HG03558 (cell line): ENCODE measurements around the gene CINP.
A peak's percentile ranks its signal among the peaks of the same experiment; 100 is the strongest.
"Not testable (repeated sequence)": the region's sequence is repeated elsewhere in the genome, so short reads cannot be mapped to it uniquely, and the experiment has no call there.

ENCODE experiments used
- ATAC-seq: cut with Tn5 transposase; IDR thresholded peaks from one replicate; pipeline ENCODE4 v1.9.1; 2021; ENCODE audit warnings: moderate number of reproducible peaks; ENCODE audit not compliant: unreplicated experiment; ENCODE audit errors: extremely low read depth

CINP gene

DNA sequence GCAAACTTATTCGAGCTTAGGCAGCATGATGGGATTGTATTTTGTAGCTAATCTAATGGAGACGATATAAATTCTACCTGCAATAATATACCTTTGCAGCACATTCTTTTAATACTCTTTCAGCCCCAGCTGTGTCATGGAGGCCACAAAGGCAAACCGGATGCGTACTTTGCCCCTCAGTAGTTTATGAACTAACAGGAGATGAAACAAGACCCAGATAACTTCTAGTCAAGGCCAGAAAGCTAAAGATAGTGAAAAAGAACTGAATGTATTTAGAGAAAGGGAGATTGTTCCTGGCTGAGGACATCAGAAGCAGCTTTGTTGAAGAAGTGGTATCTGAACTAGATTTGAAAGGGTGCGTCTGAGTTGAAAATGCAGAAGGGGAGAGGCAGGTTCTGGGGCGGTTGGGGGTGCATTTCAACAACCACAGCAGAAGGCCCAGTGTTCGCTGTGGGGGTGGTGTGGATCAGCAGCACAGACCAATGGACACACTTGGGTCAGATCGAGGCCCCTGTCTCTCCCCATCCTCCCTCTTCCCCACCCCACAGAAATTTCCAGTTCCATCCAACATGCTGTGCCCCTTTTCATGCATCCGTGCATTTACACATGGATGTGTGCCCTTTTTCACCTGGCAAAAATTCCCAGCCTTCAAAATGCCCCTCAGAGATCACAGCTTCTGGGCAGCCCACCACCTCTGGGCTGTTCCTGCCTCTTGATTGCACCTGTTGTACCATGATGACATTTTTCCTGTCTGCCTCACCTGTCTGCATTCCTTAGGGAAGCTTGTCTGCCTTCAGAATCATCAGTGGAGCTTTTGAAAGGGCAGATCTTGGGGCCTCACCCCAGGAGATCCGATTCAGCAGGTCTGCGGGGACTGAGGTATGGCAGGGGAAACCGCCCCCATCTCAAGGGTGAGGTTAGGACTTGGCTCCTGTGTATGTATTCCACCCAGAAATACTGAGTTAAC, 41.0 kb downstream of the CINP start:
- no peak for ATAC-seq

DNA sequence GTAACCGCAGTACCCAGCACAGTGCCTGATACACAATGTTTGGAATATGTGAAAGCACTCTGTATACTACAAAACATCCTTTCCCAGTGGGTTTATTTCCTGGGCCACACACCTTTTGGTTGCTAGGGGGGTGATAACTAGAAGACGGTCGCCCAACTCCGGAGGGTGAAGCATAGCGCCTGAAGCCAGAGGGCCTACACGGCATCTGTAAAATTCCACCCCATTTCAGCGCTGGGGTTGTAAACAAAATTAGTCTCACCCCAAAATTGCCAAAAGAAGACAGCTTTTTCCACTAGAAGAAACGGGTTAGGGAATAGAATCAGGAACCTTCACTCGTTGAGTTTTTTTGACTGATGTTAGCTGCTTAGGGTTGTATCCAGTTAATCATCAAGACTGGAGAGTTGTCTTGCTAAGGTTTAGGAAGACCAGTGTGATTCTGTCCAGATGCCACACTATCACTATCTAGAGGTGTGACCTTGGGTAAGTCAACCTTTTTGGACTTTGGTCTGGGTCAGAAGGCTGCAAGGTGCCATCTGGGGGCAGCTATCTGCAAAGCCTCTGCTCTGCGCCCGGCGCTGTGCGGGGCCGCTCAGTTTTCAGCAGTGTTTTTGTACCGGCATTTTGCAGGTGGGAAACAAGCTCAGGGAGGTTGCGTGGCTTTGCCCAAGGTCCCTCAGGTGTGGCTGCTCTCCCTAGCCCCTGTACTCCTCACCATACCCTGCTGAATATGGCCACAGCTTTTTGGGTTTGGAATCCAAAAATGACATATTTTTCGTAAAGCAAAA, 41.8 kb downstream of the CINP start:
- no peak for ATAC-seq

DNA sequence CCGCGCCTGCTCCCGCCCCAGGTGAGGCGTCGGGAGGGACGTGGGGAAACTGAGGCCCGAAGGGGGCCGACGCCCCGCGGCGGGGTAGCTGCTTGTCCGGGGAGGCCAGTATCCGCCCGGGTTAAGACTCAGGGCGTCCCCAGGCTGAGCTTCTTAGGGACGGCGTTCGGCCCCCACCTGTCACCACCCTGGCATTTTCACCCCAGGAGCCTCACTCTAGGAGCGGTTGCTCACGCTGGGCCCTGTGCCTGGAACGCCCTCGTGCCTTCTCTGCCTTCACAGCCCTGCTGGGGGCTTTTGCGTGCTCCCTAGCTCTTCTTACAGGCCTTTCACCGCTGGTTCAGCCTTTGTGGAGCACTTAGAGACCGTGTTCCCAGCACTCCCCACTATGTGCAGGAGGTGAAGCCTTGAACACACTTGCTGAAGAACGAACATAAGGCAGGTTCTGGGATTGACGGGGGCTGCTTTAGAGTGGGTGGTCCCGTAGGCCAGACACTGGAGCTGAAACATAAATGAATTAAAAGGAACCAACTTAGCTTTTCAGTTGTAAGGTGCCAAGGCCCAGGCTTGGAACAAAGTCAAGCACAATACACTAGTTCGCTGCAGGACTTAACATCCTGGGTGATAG, 42.5 kb downstream of the CINP start:
- ATAC-seq, result no peak

DNA sequence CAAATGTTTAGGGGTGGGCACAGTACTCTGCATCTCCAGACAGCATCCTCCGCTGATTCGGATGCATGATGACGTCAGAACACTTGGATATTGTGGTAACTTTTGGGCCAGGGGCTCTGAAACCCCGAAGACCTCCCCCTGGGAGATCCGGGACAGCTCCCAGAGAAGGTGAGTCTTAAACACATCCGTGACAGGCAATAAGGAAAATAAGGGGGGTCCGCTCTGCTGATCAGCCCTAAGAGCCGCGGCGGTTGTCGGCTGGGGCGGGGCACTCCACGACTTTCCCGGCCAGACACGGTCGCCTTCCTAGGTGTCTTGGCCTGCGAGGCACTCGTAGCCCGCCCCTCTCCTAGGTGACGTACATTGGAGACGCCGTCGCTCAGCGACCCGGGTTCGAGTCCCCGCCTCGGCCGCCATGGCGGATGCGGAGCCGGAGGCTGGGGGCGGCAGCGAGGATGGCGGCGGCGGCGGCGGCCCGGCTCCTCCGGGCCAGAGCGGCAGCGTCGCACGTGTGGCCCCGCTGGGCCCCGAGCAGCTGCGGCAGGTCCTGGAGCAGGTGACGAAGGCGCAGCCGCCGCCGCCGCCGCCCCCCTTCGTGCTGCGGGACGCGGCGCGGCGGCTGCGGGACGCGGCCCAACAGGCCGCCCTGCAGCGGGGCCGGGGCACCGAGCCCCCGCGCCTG, 43.2 kb downstream of the CINP start, which contains the start of gene ZNF839:
Gene ZNF839, plus strand, starts transcription at position 396 of the 682 bp plus-strand sequence. Its CDS starts 20 bp downstream, at position 416.
- peak; percentile 38 for ATAC-seq

DNA sequence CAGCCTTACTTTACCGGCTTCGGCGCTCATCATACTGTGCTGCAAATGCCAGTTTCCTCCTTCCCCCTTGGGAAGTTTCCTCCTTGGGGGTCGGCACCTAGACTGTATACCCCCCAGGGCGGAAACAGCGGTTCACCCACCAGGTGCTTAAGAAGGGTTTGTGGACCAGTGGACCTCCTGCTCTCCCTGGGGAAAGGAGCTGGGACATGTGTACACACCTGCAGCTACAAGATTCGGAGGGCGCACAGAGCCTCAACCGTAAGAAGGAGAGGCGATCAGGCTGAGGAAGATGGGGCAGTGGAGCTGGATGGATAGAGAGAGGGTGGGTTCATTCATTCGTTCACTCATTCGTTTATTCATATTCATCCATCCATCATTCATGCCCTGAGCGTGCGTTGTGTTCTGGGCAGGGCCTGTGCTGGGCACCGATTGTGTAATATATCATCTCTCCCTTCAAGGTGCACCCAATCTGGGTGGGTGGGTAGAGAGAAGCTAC, 43.9 kb downstream of the CINP start:
- ATAC-seq, result no peak

DNA sequence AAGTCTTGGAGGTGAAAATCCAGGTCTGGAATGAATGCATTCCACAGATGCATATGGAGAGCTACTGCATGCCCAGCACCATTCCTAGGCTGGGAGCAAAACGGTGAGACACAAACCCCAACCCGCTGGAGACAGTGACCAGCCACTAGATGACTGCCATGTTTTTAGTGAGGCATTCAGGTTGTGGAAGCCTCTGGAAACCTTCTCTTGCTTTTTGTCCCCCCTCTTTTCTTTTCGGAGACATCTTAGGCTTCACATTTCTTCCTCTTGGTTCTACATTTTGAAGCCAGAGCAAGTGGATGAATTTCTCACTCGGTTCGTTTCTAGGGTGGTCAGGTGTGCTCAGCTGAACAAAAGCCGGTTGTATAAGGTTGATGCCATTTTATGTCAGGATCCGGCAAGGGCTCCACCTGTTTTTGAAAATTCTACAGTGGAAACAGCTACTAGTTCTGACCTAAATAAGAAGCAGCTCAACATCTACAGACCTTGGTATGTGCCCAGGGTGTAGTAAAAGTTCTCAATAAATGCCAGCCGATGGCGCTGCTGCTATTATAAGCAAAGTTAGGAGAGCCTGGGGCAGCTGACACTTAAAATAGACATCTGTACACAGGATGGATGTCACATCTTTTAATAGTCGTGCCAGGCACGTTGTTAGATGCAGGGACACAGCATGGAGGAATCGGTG, 45.0 kb downstream of the CINP start:
- ATAC-seq, result no peak

DNA sequence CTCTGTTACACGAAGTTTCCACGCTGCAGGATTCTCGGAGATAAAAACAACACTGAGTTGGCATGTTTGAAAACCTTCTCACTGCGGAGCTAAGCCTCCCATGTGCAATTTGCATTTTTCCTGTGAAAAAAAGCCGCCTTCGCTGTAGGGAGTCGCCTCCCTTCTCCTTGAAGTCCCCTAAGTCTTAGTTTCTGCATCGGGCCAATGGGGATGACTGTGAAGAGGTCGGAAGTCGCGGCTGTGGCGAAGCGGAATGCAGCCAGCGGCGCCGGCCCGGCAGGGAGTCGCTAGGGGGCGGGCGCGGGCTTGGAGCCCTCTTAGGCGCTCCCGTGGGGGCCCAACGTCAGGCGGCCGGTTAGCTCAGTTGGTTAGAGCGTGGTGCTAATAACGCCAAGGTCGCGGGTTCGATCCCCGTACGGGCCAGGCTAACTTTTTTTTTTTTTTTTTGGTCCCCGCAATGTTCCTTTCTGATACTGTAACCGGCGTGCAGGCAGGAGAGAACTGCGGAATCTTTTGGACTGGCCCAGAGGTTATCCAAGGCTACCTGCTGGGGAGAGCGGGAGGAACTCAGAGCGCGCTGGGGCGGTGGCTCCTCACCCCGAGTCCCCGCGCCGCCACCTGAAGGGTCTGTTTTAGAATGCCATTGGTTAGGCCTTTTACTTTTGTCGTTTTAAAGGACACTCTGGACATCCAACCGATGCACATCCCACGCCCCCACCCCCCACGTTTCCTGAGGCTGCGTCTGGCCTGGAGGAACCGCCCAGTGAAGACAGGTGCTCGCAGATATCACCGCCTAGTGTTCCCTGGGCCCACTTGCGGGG, 45.7 kb downstream of the CINP start:
- peak; percentile 29 for ATAC-seq

DNA sequence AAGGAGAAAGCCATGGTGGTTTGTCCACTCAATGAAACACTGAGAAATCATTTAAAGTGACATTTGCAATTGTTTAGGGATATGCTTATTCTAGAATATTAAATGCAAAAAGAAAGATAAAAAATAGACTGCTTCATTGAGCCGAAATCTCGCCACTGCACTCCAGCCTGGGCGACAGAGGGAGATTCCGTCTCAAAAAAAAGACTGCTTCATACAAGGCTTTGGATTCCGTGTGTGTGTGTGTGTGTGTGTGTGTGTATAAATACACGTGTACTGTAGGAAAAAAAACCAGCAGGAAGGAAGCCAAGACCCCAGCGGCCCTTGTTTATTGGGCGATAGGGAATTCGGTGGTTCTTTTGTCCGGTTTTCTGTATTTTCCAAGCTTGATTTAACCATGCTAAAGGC, 46.4 kb downstream of the CINP start:
- ATAC-seq, result no peak

DNA sequence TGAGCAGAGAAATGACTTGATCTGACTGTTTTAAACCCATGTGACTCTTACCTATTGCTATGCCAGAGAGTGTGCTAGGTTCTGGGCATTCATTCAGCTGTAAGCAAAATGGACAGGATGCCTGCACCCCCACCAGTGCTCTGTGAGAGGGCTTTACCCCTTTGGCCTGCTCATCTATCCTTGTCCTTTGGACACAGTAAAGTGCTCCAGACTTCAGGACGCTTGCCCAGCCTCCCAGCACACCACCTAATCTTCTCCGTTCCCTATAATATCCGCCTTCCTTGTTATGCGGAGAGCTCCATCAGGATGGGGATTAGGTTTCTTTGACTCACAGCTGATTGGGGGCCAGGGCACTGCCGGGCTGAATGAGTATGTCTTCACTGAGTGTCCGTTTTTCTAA, 47.6 kb downstream of the CINP start:
- no peak for ATAC-seq

DNA sequence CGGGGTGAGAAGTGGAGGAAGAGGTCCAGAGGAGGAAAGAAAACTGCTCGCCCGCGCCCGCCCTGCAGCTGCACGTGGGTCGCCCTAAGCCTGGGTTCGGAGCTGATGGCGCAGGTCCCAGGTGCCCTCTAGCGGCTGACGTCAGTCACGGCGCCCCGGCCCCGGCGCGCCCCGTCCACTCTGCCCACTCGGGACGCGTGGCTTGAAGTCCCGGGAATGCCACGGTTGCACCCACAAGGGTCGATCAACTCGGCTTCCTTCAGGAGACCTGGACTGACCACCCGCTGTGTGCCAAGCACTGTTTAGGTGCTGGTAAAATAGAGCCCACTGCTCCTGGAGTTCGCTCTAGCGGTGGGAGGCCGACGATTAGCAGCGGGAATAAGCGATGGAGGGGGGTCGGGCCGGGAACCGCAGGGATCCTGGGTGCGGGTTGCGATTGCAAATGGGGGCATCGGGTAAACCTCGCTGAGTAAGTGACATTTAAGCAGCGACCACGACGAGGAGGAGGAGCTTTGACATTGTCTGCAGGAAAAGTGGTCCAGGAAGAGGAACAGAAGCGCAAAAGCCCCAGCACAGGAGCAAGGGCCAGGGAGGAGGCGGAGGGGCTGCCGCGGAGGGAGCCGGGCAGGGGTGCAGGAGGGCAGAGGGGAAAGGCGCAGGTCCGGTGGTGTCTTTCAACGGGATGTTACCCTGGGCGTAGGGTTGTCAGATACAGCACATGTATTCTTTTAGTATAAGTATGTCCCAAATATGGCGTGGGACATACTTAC, 48.3 kb downstream of the CINP start:
- ATAC-seq, result no peak

DNA sequence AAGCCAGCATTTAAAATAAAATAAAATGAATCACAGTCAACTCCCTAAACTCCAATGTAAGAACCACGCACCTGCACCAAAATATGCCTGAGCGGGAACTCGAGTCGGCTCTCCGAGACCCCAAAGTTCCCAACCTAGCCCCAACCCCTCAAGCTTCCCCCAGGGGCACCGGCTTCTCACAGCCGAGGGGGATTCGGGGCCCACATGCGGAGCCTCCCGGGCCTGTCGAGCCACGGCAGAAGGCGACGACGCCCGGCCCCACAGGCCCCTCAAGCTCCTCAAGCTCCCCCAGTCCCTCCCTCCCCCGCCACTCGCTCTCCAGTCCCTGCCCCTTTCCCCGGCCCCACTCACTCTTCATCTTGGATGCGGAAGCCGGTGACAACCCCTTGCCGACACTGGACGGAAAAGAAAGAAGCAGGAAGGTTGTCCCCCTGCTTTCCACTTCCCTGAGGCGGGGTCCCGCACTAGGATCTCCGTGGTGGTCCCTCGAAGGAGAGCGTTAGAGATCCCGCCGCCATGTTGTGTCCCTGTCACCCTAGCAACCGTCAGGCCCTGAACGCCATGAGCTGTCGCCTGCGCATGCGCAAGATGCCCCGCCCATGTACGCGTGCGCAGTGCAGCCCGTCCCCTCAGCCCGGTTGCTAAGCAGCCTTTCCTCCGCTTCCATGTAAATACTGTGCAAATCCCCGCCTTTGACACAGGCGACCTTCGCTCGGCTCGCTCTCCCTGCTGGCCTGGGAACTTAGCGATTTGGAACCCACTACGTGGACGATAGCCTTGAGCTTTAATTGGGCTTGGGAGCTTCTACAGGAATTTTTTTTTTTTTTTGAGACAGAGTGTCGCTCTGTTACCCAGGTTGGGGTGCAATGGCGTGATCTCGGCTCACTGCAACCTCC, 57.8 kb downstream of the CINP start, which contains the start of gene MOK:
Gene MOK, minus strand, starts transcription at position 554 of the 896 bp plus-strand sequence. Its CDS starts 196 bp downstream, at position 358.
- ATAC-seq, result peak; percentile 71

DNA sequence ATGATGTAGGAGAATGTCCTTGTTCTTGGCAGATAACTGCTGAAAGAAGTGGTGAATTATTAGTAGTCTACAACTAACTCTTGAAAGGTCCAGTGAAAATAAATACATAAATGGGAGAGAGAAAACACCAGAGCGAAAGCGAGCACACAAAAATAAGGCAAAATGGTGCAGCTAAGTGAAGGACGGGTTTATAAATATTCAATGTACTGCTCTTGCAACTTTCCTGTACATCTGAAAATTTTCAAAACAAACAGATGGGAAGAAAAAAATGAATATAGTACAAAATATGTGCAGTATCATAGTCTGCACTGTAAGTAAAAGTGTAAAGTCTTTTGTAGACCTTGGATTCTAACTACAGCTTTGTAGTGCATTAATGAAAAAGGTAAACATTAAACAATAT, 59.0 kb downstream of the CINP start:
- ATAC-seq, result no peak

DNA sequence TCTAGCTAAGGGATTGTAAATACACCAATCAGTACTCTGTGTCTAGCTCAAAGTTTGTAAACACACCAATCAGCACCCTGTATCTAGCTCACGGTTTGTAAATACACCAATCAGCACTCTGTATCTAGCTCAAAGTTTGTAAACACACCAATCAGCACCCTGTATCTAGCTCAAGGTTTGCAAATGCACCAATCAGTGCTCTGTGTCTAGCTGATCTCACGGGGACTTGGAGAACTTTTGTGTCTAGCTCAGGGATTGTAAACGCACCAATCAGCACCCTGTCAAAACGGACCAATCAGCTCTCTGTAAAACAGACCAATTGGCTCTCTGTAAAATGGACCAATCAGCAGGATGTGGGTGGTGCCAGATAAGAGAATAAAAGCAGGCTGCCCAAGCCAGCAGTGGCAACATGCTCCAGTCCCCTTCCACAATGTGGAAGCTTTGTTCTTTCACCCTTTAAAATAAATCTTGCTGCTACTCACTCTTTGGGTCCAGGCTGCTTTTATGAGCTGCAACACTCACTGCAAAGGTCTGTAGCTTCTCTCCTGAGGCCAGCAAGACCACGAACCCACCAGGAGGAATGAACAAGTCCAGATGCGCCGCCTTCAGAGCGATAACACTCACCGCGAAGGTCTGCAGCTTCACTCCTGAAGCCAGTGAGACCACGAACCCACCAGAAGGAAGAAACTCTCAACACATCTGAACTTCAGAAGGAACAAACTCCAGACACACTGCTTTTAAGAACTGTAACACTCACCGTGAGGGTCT, 64.2 kb downstream of the CINP start:
- not testable (repeated sequence) for ATAC-seq
